NCI-H2171 treated with DMSO at 0.1 percent for 48 hours (cell line): ENCODE measurements around the gene CDC14A.
"Not testable (repeated sequence)": the region's sequence is repeated elsewhere in the genome, so short reads cannot be mapped to it uniquely, and the experiment has no call there.

Source experiments
- DNase-seq: peaks from one replicate; lab custom pipeline; 2025; lab: John Stamatoyannopoulos, UW

Gene CDC14A, protein sequence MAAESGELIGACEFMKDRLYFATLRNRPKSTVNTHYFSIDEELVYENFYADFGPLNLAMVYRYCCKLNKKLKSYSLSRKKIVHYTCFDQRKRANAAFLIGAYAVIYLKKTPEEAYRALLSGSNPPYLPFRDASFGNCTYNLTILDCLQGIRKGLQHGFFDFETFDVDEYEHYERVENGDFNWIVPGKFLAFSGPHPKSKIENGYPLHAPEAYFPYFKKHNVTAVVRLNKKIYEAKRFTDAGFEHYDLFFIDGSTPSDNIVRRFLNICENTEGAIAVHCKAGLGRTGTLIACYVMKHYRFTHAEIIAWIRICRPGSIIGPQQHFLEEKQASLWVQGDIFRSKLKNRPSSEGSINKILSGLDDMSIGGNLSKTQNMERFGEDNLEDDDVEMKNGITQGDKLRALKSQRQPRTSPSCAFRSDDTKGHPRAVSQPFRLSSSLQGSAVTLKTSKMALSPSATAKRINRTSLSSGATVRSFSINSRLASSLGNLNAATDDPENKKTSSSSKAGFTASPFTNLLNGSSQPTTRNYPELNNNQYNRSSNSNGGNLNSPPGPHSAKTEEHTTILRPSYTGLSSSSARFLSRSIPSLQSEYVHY

GRCh38 chr1:100352267-100353070 lies at the start of gene CDC14A:
Gene CDC14A, plus strand, starts transcription at chr1:100352506. Its CDS starts 449 bp downstream, at chr1:100352955.
- DNase-seq, result peak; percentile 84

DNA sequence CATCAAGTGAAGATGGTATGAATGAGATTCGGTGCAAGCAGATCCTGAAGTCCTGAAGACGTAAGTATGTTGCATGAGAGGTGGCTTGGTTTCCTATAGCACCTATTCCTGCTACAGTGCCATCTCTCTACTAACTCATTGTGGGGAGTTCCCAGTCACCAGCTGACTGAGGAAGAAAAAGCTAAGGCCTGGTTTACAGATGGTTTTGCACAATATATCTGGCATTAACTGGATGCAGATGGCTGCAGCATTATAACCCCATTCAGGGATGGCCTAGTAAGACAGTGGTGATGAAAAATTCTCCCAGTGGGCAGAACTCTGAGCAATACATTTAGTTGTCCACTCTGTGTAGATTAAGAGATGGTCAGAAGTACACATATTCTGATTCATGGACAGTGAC lies 49.6 kb upstream of the CDC14A start:
- DNase-seq, result no peak

DNA sequence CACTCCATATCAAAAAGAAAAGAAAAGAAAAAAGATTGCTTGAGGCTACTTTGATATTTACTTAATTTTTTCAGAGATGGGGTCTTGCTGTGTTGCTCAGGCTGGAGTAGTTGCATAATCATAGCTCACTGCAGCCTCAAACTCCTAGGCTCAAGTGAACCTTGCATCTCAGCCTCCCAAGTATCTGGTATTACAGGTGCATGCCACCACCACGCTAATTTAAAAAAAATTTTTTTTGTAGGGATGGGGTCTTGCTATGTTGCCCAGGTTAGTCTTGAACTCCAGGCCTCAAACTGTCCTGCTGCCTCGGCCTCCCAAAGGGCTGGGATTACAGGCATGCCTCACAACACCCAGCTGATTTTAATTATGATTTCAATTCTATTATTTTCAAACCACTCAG lies 48.1 kb upstream of the CDC14A start:
- no peak for DNase-seq

DNA sequence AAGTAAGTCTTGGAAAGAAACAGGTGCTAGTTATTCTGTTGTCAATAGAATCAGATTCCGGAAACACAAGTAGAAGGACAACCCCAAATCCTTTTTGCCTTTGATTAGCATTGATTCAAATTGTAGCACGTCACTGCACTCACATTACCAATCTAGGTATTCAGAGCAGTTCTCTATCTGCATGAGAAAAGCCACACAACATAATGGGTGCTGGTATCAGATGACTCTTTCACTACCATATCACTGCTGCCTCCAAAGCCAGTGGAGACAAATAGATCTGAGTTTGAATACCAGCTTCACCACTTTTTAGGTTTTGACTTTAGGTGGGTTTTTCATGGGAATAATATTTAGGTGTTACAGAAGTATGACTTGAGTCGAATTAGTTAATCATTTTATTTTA lies 47.4 kb upstream of the CDC14A start:
- DNase-seq, result no peak

GRCh38 chr1:100305954-100306353 lies 46.4 kb upstream of the CDC14A start:
- DNase-seq, result no peak

GRCh38 chr1:100306735-100307313 lies 45.5 kb upstream of the CDC14A start:
- DNase-seq, result no peak

GRCh38 chr1:100308777-100309176 lies 43.5 kb upstream of the CDC14A start:
- DNase-seq, result no peak

GRCh38 chr1:100309863-100310262 lies 42.4 kb upstream of the CDC14A start:
- no peak for DNase-seq

DNA sequence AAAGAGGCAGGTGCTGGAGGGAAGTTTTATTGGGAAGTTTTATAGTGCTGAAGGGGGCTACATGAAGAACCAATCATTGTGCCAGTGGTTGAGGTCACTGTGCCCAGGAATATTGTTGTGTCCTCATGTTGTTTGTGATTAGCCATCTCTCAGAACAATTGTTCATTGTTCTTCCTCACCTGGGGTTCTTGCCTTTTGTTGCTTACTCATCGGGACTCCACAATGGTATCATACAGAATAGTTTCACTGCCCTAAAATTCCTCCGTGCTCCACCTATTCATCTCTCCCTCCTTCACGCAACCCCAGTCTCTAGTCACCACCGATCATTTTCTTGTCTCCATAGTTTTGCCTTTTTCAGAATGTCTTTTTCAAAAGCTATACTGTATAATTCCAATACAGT lies 38.9 kb upstream of the CDC14A start:
- no peak for DNase-seq

- DNase-seq, result no peak
These were observed 35.7 kb upstream of the CDC14A start for GRCh38 chr1:100316622-100317021.

- DNase-seq, result no peak
These were observed 31.8 kb upstream of the CDC14A start for GRCh38 chr1:100320311-100321099.

DNA sequence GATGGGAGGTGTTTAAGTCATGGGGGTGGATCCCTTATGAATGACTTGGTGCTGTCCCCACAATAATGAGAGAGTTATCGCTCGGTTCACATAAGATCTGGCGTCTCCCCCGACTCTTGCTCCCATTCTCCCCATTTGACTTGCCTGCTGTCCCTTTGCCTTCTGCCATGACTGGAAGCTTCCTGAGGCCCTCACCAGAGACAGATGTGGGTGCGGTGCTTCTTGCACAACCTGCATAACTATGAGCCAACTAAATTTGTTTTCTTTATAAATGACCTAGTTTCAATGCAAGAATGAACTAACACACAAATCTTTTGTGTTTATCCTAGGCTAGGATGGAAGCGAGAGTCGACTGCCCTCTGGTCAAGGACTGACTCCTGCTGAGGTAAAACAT lies 31.2 kb upstream of the CDC14A start:
- DNase-seq, result no peak

GRCh38 chr1:100321506-100321905 lies 30.8 kb upstream of the CDC14A start:
- DNase-seq, result no peak

DNA sequence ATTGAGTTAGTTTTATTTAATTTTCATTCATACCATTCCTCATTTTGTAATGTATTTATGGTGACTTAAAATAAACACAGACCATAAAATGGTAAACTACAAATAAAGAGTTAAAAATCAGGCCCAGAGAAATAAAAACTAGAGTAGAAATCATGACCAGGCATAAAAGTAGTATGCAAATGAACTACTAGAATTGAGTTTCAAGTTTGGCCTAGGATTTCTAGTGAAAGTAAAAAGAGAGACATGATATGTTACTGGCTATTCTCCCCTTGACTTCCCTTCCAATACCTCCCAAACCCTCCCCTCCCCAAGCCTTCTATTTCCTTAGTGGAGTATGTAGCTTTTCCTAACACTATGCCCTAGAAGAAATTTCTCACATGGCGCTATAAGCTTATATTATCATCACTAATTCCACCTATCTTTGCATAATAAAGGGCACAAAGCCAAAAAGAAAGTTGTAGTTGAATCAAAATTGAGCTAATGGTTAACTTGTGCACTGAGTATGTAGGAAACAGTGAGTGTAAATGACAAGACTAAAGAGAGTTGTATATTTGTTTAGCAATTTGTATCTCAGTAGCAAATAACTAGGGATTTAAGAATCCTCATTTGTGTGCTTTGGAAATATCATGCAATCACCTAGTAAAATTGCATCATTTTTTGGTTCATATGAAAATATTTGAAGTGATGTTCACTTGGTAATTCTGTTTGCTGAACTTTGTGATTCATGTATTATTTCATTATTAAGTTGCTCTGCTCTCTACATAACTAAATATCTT lies 29.7 kb upstream of the CDC14A start:
- DNase-seq, result no peak

- DNase-seq, result no peak
These were observed 28.7 kb upstream of the CDC14A start for GRCh38 chr1:100323419-100324106.

GRCh38 chr1:100325415-100326324 lies 26.6 kb upstream of the CDC14A start:
- DNase-seq, result peak; percentile 59

DNA sequence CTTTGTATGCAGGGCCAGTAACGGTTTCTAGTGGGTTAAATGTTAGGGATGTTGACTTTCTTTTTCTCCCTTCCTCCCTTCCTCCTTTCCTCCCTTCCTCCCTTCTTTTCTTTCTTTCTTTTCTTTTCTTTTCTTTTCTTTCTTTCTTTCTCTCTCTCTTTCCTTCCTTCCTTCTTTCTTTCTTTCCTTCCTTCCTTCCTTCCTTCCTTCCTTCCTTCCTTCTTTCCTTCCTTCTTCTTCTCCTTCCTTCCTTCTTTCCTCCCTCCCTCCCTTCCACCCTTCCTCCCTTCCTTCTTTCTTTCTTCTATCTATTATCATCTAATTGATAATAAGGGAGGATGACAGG lies 26.0 kb upstream of the CDC14A start:
- DNase-seq, result not testable (repeated sequence)

- DNase-seq, result no peak
These were observed 24.2 kb upstream of the CDC14A start for GRCh38 chr1:100328133-100328532.

- not testable (repeated sequence) for DNase-seq
These were observed 21.2 kb upstream of the CDC14A start for GRCh38 chr1:100331146-100331545.
